ENCODE measurements around the gene IDUA. TPM values are rescaled to one million over a fixed set of nuclear protein-coding genes. Genes with fewer than 3 reads are reported as not detected.

Gene IDUA
- total and polyA plus RNA-seq, 10 of the 15 experiments (the other 5 are each of a cell fraction or from before 2014, with no cell fraction given) = 0.05 to 7.6 (median 1.4) TPM; not detected in 1

- no peak overlapping the region for H3K9ac ChIP-seq (ENCODE audit: control insufficient read depth, insufficient read depth, low read length)
- peaks cover 11% of the 10 kb centered on the region for H3K4me1 ChIP-seq (ENCODE audit: control insufficient read depth, insufficient read depth, low read length)
- H2AFZ ChIP-seq (ENCODE audit: control insufficient read depth, low read depth, low read length) = peak overlapping the region; percentile 93
- H3K9me3 ChIP-seq (replicated peaks; ENCODE audit: control insufficient read depth, insufficient read depth, low read length) = no peaks in the 10 kb centered on the region; the same call in 2 of the 3 replicates
- SMC1A ChIA-PET (ENCODE audit: uncharacterized antibody, unreplicated experiment) = no interaction called here
- under 1% methylated on average over 44 of the region's 109 CpGs for WGBS (ENCODE audit: insufficient coverage, insufficient replicate concordance, low lambda C conversion rate, missing lambda C conversion rate)
- intact Hi-C loops (cut with micrococcal nuclease; ENCODE audit: unreplicated experiment) = loop anchor here (2.0 kb wide), 1 partner anchor 337 kb away; the partner anchor contains the start of gene UVSSA
- H3K27ac ChIP-seq (ENCODE audit: control insufficient read depth, insufficient read depth) = no peak overlapping the region
- DNase-seq (ENCODE audit: low read depth, low spot score) (no peak), FAIRE-seq (no peak), ATAC-seq (peak; percentile 67)
- H3K4me2 ChIP-seq (ENCODE audit: control insufficient read depth, insufficient read depth) = peak overlapping the region; percentile 98
- H3K36me3 ChIP-seq (ENCODE audit: control insufficient read depth in 2 of 2, insufficient read depth in 2 of 2, low read length in 1 of 2) = no peaks in the 10 kb centered on the region
- no peaks in the 10 kb centered on the region for H3K79me2 ChIP-seq (ENCODE audit: control insufficient read depth, insufficient read depth, low read length)
- peak overlapping the region; percentile 75; the same call in 1 of the 2 replicates for H3K4me3 ChIP-seq
- no peaks in the 10 kb centered on the region; the same call in 1 of the 2 replicates for H4K20me1 ChIP-seq (ENCODE audit: control insufficient read depth, insufficient read depth)
- BruUV-seq (replicated peaks) = no TSS peak
- RAD21 ChIA-PET (ENCODE audit: unreplicated experiment) = no interaction called here
- H3K27me3 ChIP-seq (replicated peaks in 1 of 2; ENCODE audit: control insufficient read depth in 2 of 2, insufficient read depth in 2 of 2, low read length in 1 of 2) = peaks cover 0 to 5% of the 10 kb centered on the region in 2 experiments; a peak in 3 of 4 replicates
- in situ Hi-C loops (cut with MboI) = loop anchor here (5.0 kb wide), 1 partner anchor 343 kb away; no protein-coding TSS in a partner anchor
- CTCF ChIA-PET = no interaction called here
- POLR2A ChIA-PET = no interaction called here
- TF ChIP-seq BHLHE40 (IDR thresholded peaks at IDR 0.05; ENCODE audit: borderline replicate concordance in 1 of 2, low read depth in 2 of 2, low read length in 1 of 2) (peak in 1 of 2 experiments; percentile 70; a peak in 2 of 4 replicates), BACH1 (IDR thresholded peaks at IDR 0.05; ENCODE audit: borderline replicate concordance) (peak; percentile 22; the same call in 1 of the 2 replicates), EGR1 (IDR thresholded peaks at IDR 0.05; ENCODE audit: borderline replicate concordance in 1 of 2, low read depth in 2 of 2, low read length in 2 of 2) (peak in 1 of 2 experiments; percentile 69; a peak in 2 of 3 replicates), TCF7 (IDR thresholded peaks at IDR 0.05; ENCODE audit: borderline replicate concordance) (no peak), ATF3 (IDR thresholded peaks at IDR 0.05; ENCODE audit: borderline replicate concordance, extremely low read depth, low read depth, low read length) (no peak), IKZF1 (conservative IDR thresholded peaks at IDR 0.05) (peak; percentile 65), SP1 (IDR thresholded peaks at IDR 0.05; ENCODE audit: low read depth, low read length) (peak; percentile 27), RAD21 (IDR thresholded peaks at IDR 0.05; ENCODE audit: insufficient read depth, low read depth, low read length) (no peak), TCF12 (IDR thresholded peaks at IDR 0.05; ENCODE audit: low read depth, low read length) (peak; percentile 33; the same call in 1 of the 2 replicates), HDAC2 (IDR thresholded peaks at IDR 0.05) (no peak), E2F4 (IDR thresholded peaks at IDR 0.05; ENCODE audit: low read depth, low read length) (no peak), LARP7 (IDR thresholded peaks at IDR 0.05) (peak; percentile 66), FOXM1 (IDR thresholded peaks at IDR 0.05; ENCODE audit: low read depth, low read length) (no peak), GATAD2B (conservative IDR thresholded peaks at IDR 0.05; ENCODE audit: low read depth) (peak; percentile 46; the same call in 1 of the 2 replicates), NKRF (conservative IDR thresholded peaks at IDR 0.05) (0 out of 2 replicates have a peak, but pooled peaks have one; percentile 26), DPF2 (IDR thresholded peaks at IDR 0.05) (peak; percentile 47; the same call in 1 of the 2 replicates), CTCF (IDR thresholded peaks at IDR 0.05 in 2 of 3, conservative IDR thresholded peaks at IDR 0.05 in 1 of 3; ENCODE audit: control insufficient read depth in 2 of 3, extremely low read depth in 1 of 3, insufficient read depth in 1 of 3, low read depth in 3 of 3, low read length in 3 of 3) (peak in 2 of 3 experiments; percentile 18 to 29; a peak in 3 of 6 replicates)
Measured at GRCh38 chr4:1009542-1010394, 22.9 kb downstream of the IDUA start.

All from GM12878 (cell line).